ENCODE data around the gene MYBL2. TPM values are rescaled to one million over a fixed set of nuclear protein-coding genes. Genes with fewer than 3 reads are reported as not detected.

The MYBL2 gene
- total and polyA plus RNA-seq, 3 donors from 2014 or later, result 27.7 to 32.9 (median 31.2) TPM

- no peak for TF ChIP-seq POLR2A (IDR thresholded peaks at IDR 0.05)
- TF ChIP-seq CTCF (IDR thresholded peaks at IDR 0.05), result no peak
- WGBS, 2 donors, result 82 to 85% methylated on average over 15 of the region's 15 CpGs
- H3K27me3 ChIP-seq, result no peaks in the 10 kb centered on the region
Observed at GRCh38 chr20:43761386-43762340, 94.7 kb downstream of the MYBL2 start.

GRCh38 chr20:43762911-43763310 is 96.0 kb downstream of the MYBL2 start:
- Histone ChIP-seq H3K36me3 (ENCODE audit: low read depth, missing control alignments) (no peaks in the 10 kb centered on the region), H3K27ac (no peak overlapping the region), H3K4me3 (no peak overlapping the region), H3K27me3 (no peaks in the 10 kb centered on the region), H3K9me3 (no peaks in the 10 kb centered on the region), H3K4me1 (no peaks in the 10 kb centered on the region)
- WGBS, 2 donors, result 86 to 88% methylated on average over 7 of the region's 7 CpGs
- intact Hi-C loops (cut with DNase I; ENCODE audit: low total_unique reads), result no loop called here
- no peak for TF ChIP-seq CTCF (IDR thresholded peaks at IDR 0.05)
- no peak for TF ChIP-seq POLR2A (IDR thresholded peaks at IDR 0.05)
- no peak for DNase-seq

More at GRCh38 chr20:43761386-43762340, 94.7 kb downstream of the MYBL2 start:
- intact Hi-C loops (cut with DNase I; ENCODE audit: low total_unique reads), result no loop called here
- Histone ChIP-seq H3K36me3 (ENCODE audit: low read depth, missing control alignments) (no peaks in the 10 kb centered on the region), H3K4me1 (no peaks in the 10 kb centered on the region), H3K27ac (no peak overlapping the region), H3K9me3 (no peaks in the 10 kb centered on the region), H3K4me3 (no peak overlapping the region)
- DNase-seq, result no peak

GRCh38 chr20:43765916-43766315 is 99.0 kb downstream of the MYBL2 start:
- intact Hi-C loops (cut with DNase I; ENCODE audit: low total_unique reads), result no loop called here
- 56 to 71% methylated on average over 7 of the region's 7 CpGs for WGBS, 2 donors
- TF ChIP-seq CTCF (IDR thresholded peaks at IDR 0.05) (no peak), POLR2A (IDR thresholded peaks at IDR 0.05) (no peak)
- DNase-seq, result no peak
- no peaks in the 10 kb centered on the region for H3K4me1 ChIP-seq
- no peak overlapping the region for H3K4me3 ChIP-seq
- no peak overlapping the region for H3K27ac ChIP-seq
- no peaks in the 10 kb centered on the region for H3K27me3 ChIP-seq
- no peaks in the 10 kb centered on the region for H3K36me3 ChIP-seq (ENCODE audit: low read depth, missing control alignments)
- no peaks in the 10 kb centered on the region for H3K9me3 ChIP-seq

Other genes starting within 250 kb of the MYBL2 start
- 100 to 1,000 TPM in 1 of 2 donors, 10 to 100 TPM in 1; 90.4 to 127 TPM for gene SRSF6, start 209.2 kb upstream of the MYBL2 start, total RNA-seq
- 100.0 TPM for gene SRSF6, start 209.2 kb upstream of the MYBL2 start, polyA plus RNA-seq (ENCODE audit: insufficient read depth, low read depth, low replicate concordance)
- 10 to 100 TPM; 64.5 to 68.1 TPM for gene L3MBTL1, start 159.4 kb upstream of the MYBL2 start, total RNA-seq
- 16.9 TPM for gene L3MBTL1, start 159.4 kb upstream of the MYBL2 start, polyA plus RNA-seq (ENCODE audit: insufficient read depth, low read depth, low replicate concordance)
- gene SGK2, start 108.1 kb upstream of the MYBL2 start, total RNA-seq, result 1 to 10 TPM; 6.2 to 8.5 TPM
- 1.3 TPM for gene SGK2, start 108.1 kb upstream of the MYBL2 start, polyA plus RNA-seq (ENCODE audit: insufficient read depth, low read depth, low replicate concordance)
- gene IFT52, start 76.2 kb upstream of the MYBL2 start, total RNA-seq, result 10 to 100 TPM; 57.1 to 67.3 TPM
- 94.2 TPM for gene IFT52, start 76.2 kb upstream of the MYBL2 start, polyA plus RNA-seq (ENCODE audit: insufficient read depth, low read depth, low replicate concordance)
- gene GTSF1L, start 59.9 kb downstream of the MYBL2 start, total RNA-seq, result 100 to 1,000 TPM in 1 of 2 donors, 10 to 100 TPM in 1; 79.2 to 202 TPM
- 244 TPM for gene GTSF1L, start 59.9 kb downstream of the MYBL2 start, polyA plus RNA-seq (ENCODE audit: insufficient read depth, low read depth, low replicate concordance)
- 10 to 100 TPM; 48.1 to 67.0 TPM for gene TOX2, start 247.7 kb downstream of the MYBL2 start, total RNA-seq
- 43.8 TPM for gene TOX2, start 247.7 kb downstream of the MYBL2 start, polyA plus RNA-seq (ENCODE audit: insufficient read depth, low read depth, low replicate concordance)